H9 (cell line): ENCODE results near the gene HSPA8. TPM values are rescaled to one million over a fixed set of nuclear protein-coding genes. Genes with fewer than 3 reads are reported as not detected.

Experiments used
- DNase-seq: peaks from one replicate; pipeline ENCODE4 v3.0.0-alpha.2; 2017
- H2AFZ ChIP-seq: one replicate; pipeline ENCODE4 v1.6.1; 2013; ENCODE audit warnings: mild to moderate bottlenecking, low read length, control low read depth, moderate library complexity
- H2AK5ac ChIP-seq: 2 replicates; pipeline ENCODE4 v1.6.1; 2013; ENCODE audit warnings: low read length, control low read depth, mixed read lengths; ENCODE audit not compliant: insufficient read length
- H2BK120ac ChIP-seq: one replicate; pipeline ENCODE4 v1.6.1; 2013; ENCODE audit warnings: low read depth, mild to moderate bottlenecking, low read length, control low read depth, inconsistent platforms; ENCODE audit not compliant: poor library complexity, severe bottlenecking
- H2BK12ac ChIP-seq: 2 replicates; pipeline ENCODE4 v1.6.1; 2013; ENCODE audit warnings: low read length, control low read depth, mixed read lengths, low read depth; ENCODE audit not compliant: insufficient read length
- H2BK15ac ChIP-seq: 2 replicates; pipeline ENCODE4 v1.6.1; 2013; ENCODE audit warnings: low read depth, low read length, control low read depth
- H2BK20ac ChIP-seq: one replicate; pipeline ENCODE4 v1.6.1; 2013; ENCODE audit warnings: low read depth, mild to moderate bottlenecking, low read length, control low read depth, inconsistent platforms; ENCODE audit not compliant: poor library complexity, severe bottlenecking
- H2BK5ac ChIP-seq: 2 replicates; pipeline ENCODE4 v1.6.1; 2013; ENCODE audit warnings: low read length, control low read depth, mixed read lengths; ENCODE audit not compliant: insufficient read length
- H3K14ac ChIP-seq: 2 replicates; pipeline ENCODE4 v1.6.1; 2013; ENCODE audit warnings: low read length, control low read depth; ENCODE audit not compliant: insufficient read depth
- H3K18ac ChIP-seq: 2 replicates; pipeline ENCODE4 v1.6.1; 2013; ENCODE audit warnings: low read depth, mild to moderate bottlenecking, mixed read lengths, low read length, control low read depth; ENCODE audit not compliant: insufficient read length
- H3K23ac ChIP-seq: 2 replicates; pipeline ENCODE4 v1.6.1; 2013; ENCODE audit warnings: low read length, control low read depth, mixed read lengths, low read depth; ENCODE audit not compliant: insufficient read length
- H3K23me2 ChIP-seq: 2 replicates; pipeline ENCODE4 v1.6.1; 2013; ENCODE audit warnings: low read depth, mild to moderate bottlenecking, mixed read lengths, low read length, control low read depth; ENCODE audit not compliant: insufficient read length, poor library complexity, severe bottlenecking
- H3K27ac ChIP-seq: 2 replicates; pipeline ENCODE4 v1.5.1; 2013; ENCODE audit warnings: low read length, control low read depth, mixed read lengths, low read depth; ENCODE audit not compliant: insufficient read length
- H3K27me3 ChIP-seq: 2 replicates; pipeline ENCODE4 v1.6.1; 2013; ENCODE audit warnings: low read length, control low read depth, inconsistent platforms; ENCODE audit not compliant: insufficient read depth
- H3K4ac ChIP-seq: 2 replicates; pipeline ENCODE4 v1.6.1; 2013; ENCODE audit warnings: low read depth, mild to moderate bottlenecking, control low read depth, inconsistent platforms, low read length, moderate library complexity
- H3K4me1 ChIP-seq: 2 replicates; pipeline ENCODE4 v1.6.1; 2013; ENCODE audit warnings: low read length, control low read depth, inconsistent platforms; ENCODE audit not compliant: insufficient read depth
- H3K4me2 ChIP-seq: 2 replicates; pipeline ENCODE4 v1.6.1; 2013; ENCODE audit warnings: low read length, control low read depth, mixed read lengths; ENCODE audit not compliant: insufficient read length, insufficient read depth
- H3K56ac ChIP-seq: 2 replicates; pipeline ENCODE4 v1.6.1; 2013; ENCODE audit warnings: low read depth, mild to moderate bottlenecking, mixed read lengths, low read length, control low read depth; ENCODE audit not compliant: insufficient read length
- H3K79me1 ChIP-seq: 2 replicates; pipeline ENCODE4 v1.6.1; 2013; ENCODE audit warnings: low read depth, mild to moderate bottlenecking, moderate library complexity, low read length, control low read depth, inconsistent platforms; ENCODE audit not compliant: insufficient read depth, poor library complexity, severe bottlenecking
- H3K79me2 ChIP-seq: 2 replicates; pipeline ENCODE4 v1.6.1; 2013; ENCODE audit warnings: low read length, control low read depth, inconsistent platforms; ENCODE audit not compliant: insufficient read depth
- H3K9ac ChIP-seq: 2 replicates; pipeline ENCODE4 v1.6.1; 2013; ENCODE audit warnings: low read length, control low read depth, mixed read lengths; ENCODE audit not compliant: insufficient read length; ENCODE audit errors: extremely low read depth
- H3K9me3 ChIP-seq: one replicate; pipeline ENCODE4 v1.6.1; 2013; ENCODE audit warnings: low read depth, low read length, inconsistent platforms; ENCODE audit not compliant: control insufficient read depth
- H3T11ph ChIP-seq: one replicate; pipeline ENCODE4 v1.6.1; 2013; ENCODE audit warnings: mild to moderate bottlenecking, low read length, control low read depth, inconsistent platforms
- H4K20me1 ChIP-seq: one replicate; pipeline ENCODE4 v1.6.1; 2013; ENCODE audit not compliant: control insufficient read depth, insufficient read length, insufficient read depth
- H4K5ac ChIP-seq: 2 replicates; pipeline ENCODE4 v1.6.1; 2013; ENCODE audit warnings: low read depth, mild to moderate bottlenecking, mixed read lengths, low read length, control low read depth; ENCODE audit not compliant: insufficient read length
- H4K8ac ChIP-seq: replicated peaks from 2 replicates; pipeline ENCODE4 v1.6.1; 2013; ENCODE audit warnings: low read length, control low read depth, mixed read lengths, low read depth; ENCODE audit not compliant: insufficient read length
- H4K91ac ChIP-seq: 2 replicates; pipeline ENCODE4 v1.6.1; 2013; ENCODE audit warnings: low read depth, mild to moderate bottlenecking, moderate library complexity, mixed read lengths, low read length, control low read depth; ENCODE audit not compliant: insufficient read length
- H3K27ac Mint-ChIP-seq, 3 experiments: 2 replicates in 2 of 3; 3 replicates in 1 of 3; pipeline ENCODE4 v1.8.0; 2020 to 2021; ENCODE audit warnings: mixed read lengths in 3 of 3, mild to moderate bottlenecking in 1 of 3, moderate library complexity in 1 of 3
- H3K27me3 Mint-ChIP-seq: 2 replicates; pipeline ENCODE4 v1.8.0; 2021; ENCODE audit warnings: low read depth, mild to moderate bottlenecking, moderate library complexity, mixed read lengths
- H3K36me3 Mint-ChIP-seq, 3 experiments: 2 replicates in 2 of 3; 3 replicates in 1 of 3; pipeline ENCODE4 v1.8.0; 2020 to 2021; ENCODE audit warnings: low read depth in 3 of 3, mixed read lengths in 3 of 3; ENCODE audit not compliant: insufficient read depth in 1 of 3
- H3K4me1 Mint-ChIP-seq, 2 experiments: 2 replicates each; pipeline ENCODE4 v1.8.0; 2020; ENCODE audit warnings: mixed read lengths in 2 of 2
- H3K4me3 Mint-ChIP-seq, 2 experiments: 2 replicates in 1 of 2; 3 replicates in 1 of 2; pipeline ENCODE4 v1.8.0; 2020 to 2021; ENCODE audit warnings: mild to moderate bottlenecking in 2 of 2, mixed read lengths in 2 of 2, moderate library complexity in 1 of 2
- H3K9me3 Mint-ChIP-seq, 2 experiments: 2 replicates in 1 of 2; 3 replicates in 1 of 2; pipeline ENCODE4 v1.8.0; 2020; ENCODE audit warnings: mild to moderate bottlenecking in 2 of 2, mixed read lengths in 2 of 2, moderate library complexity in 1 of 2
- WGBS: extraction: QIAGEN DNeasy Blood & Tissue Kit; methylation state at CpG from one replicate; pipeline ENCODE4 v1.1.7; 2013; ENCODE audit warnings: missing lambda C conversion rate, low lambda C conversion rate, mixed read lengths; ENCODE audit not compliant: insufficient read length; ENCODE audit errors: extremely low coverage; 5-methylcytosine and 5-hydroxymethylcytosine counted together
- total RNA-seq: library from RNA; stranded (reverse); gene quantifications from 2 replicates; pipeline ENCODE4 v1.2.1, GENCODE V29; 2021
- TF ChIP-seq, protein P1 (sequence below): fragments of 200-600 bp; sonication (generic); conservative IDR thresholded peaks from 3 replicates; pipeline ENCODE4 v1.8.0; 2021; ENCODE audit warnings: antibody characterized with exemption, mild to moderate bottlenecking

Gene HSPA8
- total RNA-seq, 1 experiment from 2014 or later, result 2,160 TPM

GRCh38 chr11:123069908-123070821, 8.2 kb upstream of the HSPA8 start:
- H3K4me1 Mint-ChIP-seq, result peaks cover 38 to 39% of the 10 kb centered on the region in 2 experiments
- 0 out of 7 replicates have a peak overlapping the region, but pooled peaks of 2 of the 3 experiments have one; percentile 14 to 20 for H3K27ac Mint-ChIP-seq
- no peak overlapping the region for H3K27ac ChIP-seq

More at GRCh38 chr11:123069908-123070821, 8.2 kb upstream of the HSPA8 start:
- H3K9me3 ChIP-seq, result no peaks in the 10 kb centered on the region
- no peak overlapping the region for H3K56ac ChIP-seq
- Mint-ChIP-seq H3K36me3 (peaks cover 5 to 12% (median 7%) of the 10 kb centered on the region in 3 experiments; a peak in 6 of 7 replicates), H3K27me3 (no peaks in the 10 kb centered on the region), H3K9me3 (no peaks in the 10 kb centered on the region), H3K4me3 (no peak overlapping the region; a peak in 1 of 5 replicates)
- no peak overlapping the region for H2BK120ac ChIP-seq
- no peak overlapping the region for H3K4me2 ChIP-seq
- no peak overlapping the region for H2BK20ac ChIP-seq
- H4K8ac ChIP-seq, result no peak overlapping the region
- peaks cover 2% of the 10 kb centered on the region; the same call in 1 of the 2 replicates for H3K4me1 ChIP-seq
- H3K4ac ChIP-seq, result no peak overlapping the region
- H3K23me2 ChIP-seq, result no peaks in the 10 kb centered on the region
- H3K23ac ChIP-seq, result no peak overlapping the region
- no peak for DNase-seq
- TF ChIP-seq, protein P1, sequence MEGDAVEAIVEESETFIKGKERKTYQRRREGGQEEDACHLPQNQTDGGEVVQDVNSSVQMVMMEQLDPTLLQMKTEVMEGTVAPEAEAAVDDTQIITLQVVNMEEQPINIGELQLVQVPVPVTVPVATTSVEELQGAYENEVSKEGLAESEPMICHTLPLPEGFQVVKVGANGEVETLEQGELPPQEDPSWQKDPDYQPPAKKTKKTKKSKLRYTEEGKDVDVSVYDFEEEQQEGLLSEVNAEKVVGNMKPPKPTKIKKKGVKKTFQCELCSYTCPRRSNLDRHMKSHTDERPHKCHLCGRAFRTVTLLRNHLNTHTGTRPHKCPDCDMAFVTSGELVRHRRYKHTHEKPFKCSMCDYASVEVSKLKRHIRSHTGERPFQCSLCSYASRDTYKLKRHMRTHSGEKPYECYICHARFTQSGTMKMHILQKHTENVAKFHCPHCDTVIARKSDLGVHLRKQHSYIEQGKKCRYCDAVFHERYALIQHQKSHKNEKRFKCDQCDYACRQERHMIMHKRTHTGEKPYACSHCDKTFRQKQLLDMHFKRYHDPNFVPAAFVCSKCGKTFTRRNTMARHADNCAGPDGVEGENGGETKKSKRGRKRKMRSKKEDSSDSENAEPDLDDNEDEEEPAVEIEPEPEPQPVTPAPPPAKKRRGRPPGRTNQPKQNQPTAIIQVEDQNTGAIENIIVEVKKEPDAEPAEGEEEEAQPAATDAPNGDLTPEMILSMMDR, result no peak
- H3K79me1 ChIP-seq, result no peaks in the 10 kb centered on the region
- no peak overlapping the region for H2AK5ac ChIP-seq
- H3K79me2 ChIP-seq, result no peaks in the 10 kb centered on the region
- H3K14ac ChIP-seq, result no peak overlapping the region
- H4K20me1 ChIP-seq, result no peaks in the 10 kb centered on the region
- H2BK12ac ChIP-seq, result no peak overlapping the region
- H4K5ac ChIP-seq, result no peak overlapping the region
- WGBS, result no CpG with 5 or more reads among the region's 5 CpGs
- H2BK5ac ChIP-seq, result no peak overlapping the region
- no peak overlapping the region for H3T11ph ChIP-seq
- H4K91ac ChIP-seq, result no peak overlapping the region
- no peak overlapping the region for H3K9ac ChIP-seq
- H2AFZ ChIP-seq, result no peak overlapping the region
- no peak overlapping the region for H3K18ac ChIP-seq
- no peak overlapping the region for H2BK15ac ChIP-seq
- H3K27me3 ChIP-seq, result no peaks in the 10 kb centered on the region
